ENCODE results near the gene FADS6.
A peak's percentile ranks its signal among the peaks of the same experiment; 100 is the strongest.

FADS6 gene, protein sequence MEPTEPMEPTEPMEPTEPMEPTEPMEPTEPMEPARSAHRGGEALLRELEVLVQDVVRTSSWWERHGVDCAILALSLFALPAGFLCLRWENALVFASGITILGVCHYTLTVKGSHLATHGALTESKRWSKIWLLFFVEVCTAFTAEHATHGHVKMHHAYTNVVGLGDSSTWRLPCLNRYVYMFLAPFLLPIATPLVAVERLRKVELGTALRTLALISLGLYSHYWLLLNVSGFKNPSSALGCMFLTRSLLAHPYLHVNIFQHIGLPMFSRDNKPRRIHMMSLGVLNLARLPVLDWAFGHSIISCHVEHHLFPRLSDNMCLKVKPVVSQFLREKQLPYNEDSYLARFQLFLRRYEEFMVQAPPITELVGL

DNA sequence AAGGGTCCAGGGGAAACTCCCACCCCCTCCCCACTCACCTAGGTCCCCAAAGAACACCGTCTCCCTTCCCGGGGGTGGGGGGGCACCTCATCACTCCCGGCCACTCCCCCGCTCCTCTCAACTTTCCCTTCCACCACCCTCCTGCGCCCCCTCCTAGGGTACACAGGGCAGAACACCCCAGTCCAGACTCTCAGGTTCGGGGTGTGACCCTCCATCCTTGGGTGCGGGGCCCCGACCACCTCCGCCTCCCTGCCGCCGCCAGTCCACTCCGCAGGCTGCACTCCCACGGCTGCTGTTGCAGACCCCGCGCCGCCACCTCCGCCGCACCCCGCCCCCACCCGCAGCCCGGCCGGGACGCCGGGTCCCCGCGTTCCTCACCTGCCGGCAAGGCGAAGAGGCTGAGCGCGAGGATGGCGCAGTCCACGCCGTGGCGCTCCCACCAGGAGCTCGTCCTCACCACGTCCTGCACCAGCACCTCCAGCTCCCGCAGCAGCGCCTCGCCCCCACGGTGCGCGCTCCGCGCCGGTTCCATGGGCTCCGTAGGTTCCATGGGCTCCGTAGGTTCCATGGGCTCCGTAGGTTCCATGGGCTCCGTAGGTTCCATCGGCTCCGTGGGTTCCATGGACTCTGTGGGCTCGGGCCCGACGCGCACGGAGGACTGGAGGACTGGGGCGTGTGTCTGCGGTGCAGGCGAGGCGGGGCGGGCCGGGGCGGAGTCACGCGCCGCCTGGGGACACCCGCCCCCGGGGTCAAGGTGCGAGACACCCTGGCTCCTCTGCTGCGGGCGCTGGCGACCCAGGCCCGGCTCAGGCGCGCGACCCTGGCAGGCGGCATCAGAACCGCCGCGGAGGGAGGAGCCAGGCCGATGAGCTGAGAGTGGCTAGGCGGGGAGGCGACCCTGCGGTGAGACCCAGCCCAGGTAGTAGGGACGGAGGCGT is at the start of gene FADS6:
Gene FADS6 (minus strand): TSS at position 660 of the 938 bp plus-strand sequence. CDS start 38 bp downstream, at position 622.
- DNase-seq: peak; percentile 10

GRCh38 chr17:74941128-74941725 is 47.8 kb upstream of the FADS6 start:
- DNase-seq: no peak

- DNase-seq: no peak
Measured at GRCh38 chr17:74939534-74939933, 46.1 kb upstream of the FADS6 start.

GRCh38 chr17:74938194-74938950 is 44.9 kb upstream of the FADS6 start:
- no peak for DNase-seq

GRCh38 chr17:74937064-74938051 is 43.9 kb upstream of the FADS6 start:
- DNase-seq: no peak

- DNase-seq: no peak
Measured at GRCh38 chr17:74936470-74936799, 43.0 kb upstream of the FADS6 start.

GRCh38 chr17:74935585-74936469 is 42.4 kb upstream of the FADS6 start, which contains the start of gene OTOP3:
OTOP3 (plus strand) TSS chr17:74935898; CDS start chr17:74935922, 24 bp downstream.
- no peak for DNase-seq

- no peak for DNase-seq
Measured at GRCh38 chr17:74935048-74935447, 41.6 kb upstream of the FADS6 start.

GRCh38 chr17:74930535-74931036 is 37.2 kb upstream of the FADS6 start:
- no peak for DNase-seq

DNA sequence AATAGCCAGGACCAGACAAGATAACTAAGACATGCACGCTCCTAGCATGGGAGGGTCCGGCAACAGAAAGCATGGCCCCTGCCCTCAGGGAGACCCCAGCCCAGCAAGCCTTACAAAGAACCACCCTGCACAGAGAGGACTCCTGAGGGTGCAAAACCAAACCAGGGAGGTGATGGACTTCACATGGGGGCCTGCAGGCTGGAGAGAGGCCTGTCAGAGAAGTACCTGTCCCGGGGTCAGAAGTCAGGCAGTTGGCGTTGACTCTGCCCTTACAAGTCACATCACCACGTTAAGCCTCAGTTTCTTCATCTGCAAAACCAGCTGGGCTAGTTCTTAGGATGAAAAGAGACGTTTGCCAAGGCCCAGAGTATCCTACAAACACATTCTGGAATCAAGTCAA is 35.4 kb upstream of the FADS6 start:
- DNase-seq: no peak

DNA sequence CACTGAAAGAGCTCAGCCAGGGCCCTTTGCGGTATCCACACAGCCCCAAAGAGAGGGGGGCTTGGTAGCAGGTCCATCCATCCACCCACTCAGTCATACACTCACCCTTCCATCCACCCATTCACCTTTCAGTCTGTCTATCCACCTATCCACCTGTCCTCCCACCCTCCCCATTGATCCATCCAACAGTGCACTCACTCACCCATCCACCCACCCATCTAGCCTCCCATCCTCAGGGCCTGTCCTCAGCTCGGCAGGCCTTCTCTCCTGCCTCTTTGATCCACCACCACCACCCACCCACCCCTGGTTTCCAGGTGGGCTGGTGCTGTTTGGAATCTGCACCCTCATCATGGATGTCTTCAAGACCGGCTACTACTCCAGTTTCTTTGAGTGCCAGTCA is 31.8 kb upstream of the FADS6 start:
- DNase-seq: no peak

- no peak for DNase-seq
Measured at GRCh38 chr17:74924250-74924948, 31.0 kb upstream of the FADS6 start, which contains the start of gene OTOP2. OTOP2 (plus strand) TSS chr17:74924273; CDS start chr17:74924633, 360 bp downstream.

GRCh38 chr17:74923538-74924249 is 30.3 kb upstream of the FADS6 start:
- peak; percentile 74 for DNase-seq

DNA sequence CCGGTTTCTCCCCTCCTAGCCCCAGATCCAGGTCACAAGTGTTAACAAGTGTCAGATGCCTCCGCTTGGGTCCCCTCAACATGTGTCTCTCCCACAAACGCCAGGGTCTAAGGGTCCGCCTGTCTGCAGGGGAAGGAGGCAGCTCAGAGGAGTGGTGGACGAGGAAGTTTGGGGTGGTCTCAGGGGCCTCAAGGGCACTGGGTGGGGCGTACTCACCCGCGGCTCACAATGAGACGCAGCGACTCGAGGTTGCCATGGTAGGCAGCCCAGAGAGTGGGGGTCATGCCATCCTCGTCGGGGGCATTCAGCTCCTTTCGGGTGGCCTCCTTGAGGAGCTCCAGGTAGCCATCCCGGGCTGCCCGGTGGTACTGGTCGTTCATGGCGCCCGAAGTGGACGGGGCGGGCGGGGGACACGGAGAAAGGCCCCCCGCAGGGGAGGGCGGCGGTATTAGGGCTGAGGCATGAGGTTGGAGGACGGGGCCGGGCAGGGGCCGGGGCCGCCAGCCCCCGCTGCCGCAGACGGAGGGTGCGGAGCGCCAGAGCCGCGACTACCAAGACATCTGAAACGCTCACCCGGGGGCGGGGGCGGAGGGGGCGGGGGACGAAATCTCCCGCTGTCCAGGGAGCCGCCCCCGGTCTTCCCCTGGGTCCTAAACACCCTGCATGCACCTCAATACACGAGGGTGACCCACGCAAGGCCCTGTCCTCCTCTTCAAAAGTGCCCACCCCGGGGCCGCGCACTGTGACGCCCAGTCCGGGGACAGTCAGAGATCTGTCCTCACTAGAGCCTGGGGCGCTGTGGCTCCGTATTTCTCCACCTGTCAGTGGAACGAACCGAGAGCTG is 29.5 kb upstream of the FADS6 start, which contains the start of gene USH1G:
Gene USH1G (minus strand): TSS at position 562 of the 844 bp plus-strand sequence. CDS start 182 bp downstream, at position 380.
- peak; percentile 18 for DNase-seq

GRCh38 chr17:74922172-74922571 is 28.7 kb upstream of the FADS6 start:
- DNase-seq: no peak

- no peak for DNase-seq
Measured at GRCh38 chr17:74921769-74922168, 28.3 kb upstream of the FADS6 start.

DNA sequence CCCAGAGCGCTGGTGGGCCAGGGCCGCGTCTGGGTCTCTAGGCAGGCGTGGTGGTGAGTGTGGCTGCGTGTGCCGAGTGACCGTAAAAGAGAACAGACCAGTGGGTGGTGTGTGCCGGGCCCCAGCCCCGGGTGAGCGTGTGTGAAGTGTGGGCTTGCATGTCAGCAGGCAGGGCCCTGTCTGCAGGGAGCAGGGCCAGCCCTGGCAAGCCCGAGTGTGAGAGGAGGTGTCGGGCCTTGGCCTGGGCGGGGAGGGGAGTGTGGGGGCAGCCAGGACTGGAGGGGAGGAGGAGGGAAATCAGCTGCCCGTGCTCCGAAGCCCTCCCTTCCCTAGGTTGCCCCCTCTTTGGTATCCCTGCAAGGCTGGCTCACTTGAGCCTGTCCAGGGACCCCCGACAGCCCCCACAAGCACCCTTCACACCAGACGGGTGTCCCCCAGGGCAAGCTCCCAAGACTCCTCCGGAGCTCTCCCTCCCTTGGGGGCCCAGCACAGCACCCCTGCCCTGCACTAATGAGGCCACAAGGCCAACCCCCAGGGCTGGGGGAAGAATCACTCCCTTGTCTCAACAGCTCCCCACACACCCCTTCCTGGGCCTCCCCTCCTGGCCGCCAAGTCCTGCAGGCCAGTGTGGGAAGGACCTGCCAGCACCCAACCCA is 27.7 kb upstream of the FADS6 start:
- no peak for DNase-seq

Data from CD4-positive, alpha-beta T cell treated with Interleukin-12 subunit alpha and Interleukin-12 subunit beta, for 1 hour (primary cell).